GM23338 (cell line): ENCODE data around the gene IGFBP4. TPM values are rescaled to one million over a fixed set of nuclear protein-coding genes. Genes with fewer than 3 reads are reported as not detected.

Experiments
- ATAC-seq: fragments of 200-7000 bp; cut with Tn5 transposase; 3 replicates; pipeline ENCODE4 v1.9.1; 2020
- DNase-seq: peaks from one replicate; pipeline ENCODE4 v3.0.0-alpha.2; 2015; ENCODE audit warnings: low spot score
- H2AFZ ChIP-seq: fragments of 200-600 bp; sonication (generic); 2 replicates; pipeline ENCODE4 v1.8.0; 2016; ENCODE audit warnings: antibody characterized with exemption, mild to moderate bottlenecking, moderate library complexity
- H3F3A ChIP-seq: fragments of 200-600 bp; sonication (generic); replicated peaks from 2 replicates; pipeline ENCODE4 v1.8.0; 2017; ENCODE audit warnings: antibody characterized with exemption, mixed run types, low read depth
- H3K27ac ChIP-seq: fragments of 200-600 bp; sonication (generic); 2 replicates; pipeline ENCODE4 v1.6.1; 2016; ENCODE audit warnings: low read depth
- H3K27me3 ChIP-seq: fragments of 200-600 bp; sonication (generic); 2 replicates; pipeline ENCODE4 v1.8.0; 2016; ENCODE audit warnings: mild to moderate bottlenecking, mixed run types, moderate library complexity; ENCODE audit not compliant: insufficient read depth
- H3K36me3 ChIP-seq: fragments of 200-600 bp; sonication (generic); 2 replicates; pipeline ENCODE4 v1.8.0; 2016; ENCODE audit warnings: mild to moderate bottlenecking; ENCODE audit not compliant: insufficient read depth
- H3K4me1 ChIP-seq: fragments of 200-600 bp; sonication (generic); 2 replicates; pipeline ENCODE4 v1.8.0; 2016; ENCODE audit warnings: mild to moderate bottlenecking, moderate library complexity; ENCODE audit not compliant: insufficient read depth
- H3K4me2 ChIP-seq: fragments of 200-600 bp; sonication (generic); 2 replicates; pipeline ENCODE4 v1.7.1; 2017; ENCODE audit warnings: mixed run types
- H3K4me3 ChIP-seq: fragments of 200-600 bp; sonication (generic); 2 replicates; pipeline ENCODE4 v1.6.1; 2016; ENCODE audit warnings: mixed run types
- H3K79me2 ChIP-seq: fragments of 200-600 bp; sonication (generic); replicated peaks from 2 replicates; pipeline ENCODE4 v1.8.0; 2017; ENCODE audit warnings: mild to moderate bottlenecking; ENCODE audit not compliant: insufficient read depth
- H3K9me2 ChIP-seq: fragments of 200-600 bp; sonication (generic); 2 replicates; pipeline ENCODE4 v1.8.0; 2017; ENCODE audit not compliant: insufficient read depth
- H4K20me1 ChIP-seq: fragments of 200-600 bp; sonication (generic); replicated peaks from 2 replicates; pipeline ENCODE4 v1.8.0; 2017; ENCODE audit warnings: mild to moderate bottlenecking; ENCODE audit not compliant: insufficient read depth
- H3K27ac Mint-ChIP-seq: 2 replicates; pipeline ENCODE4 v1.8.0; 2020; ENCODE audit warnings: inconsistent platforms, mild to moderate bottlenecking, moderate library complexity, mixed read lengths
- H3K27me3 Mint-ChIP-seq: 3 replicates; pipeline ENCODE4 v1.8.0; 2022; ENCODE audit warnings: low read depth, mild to moderate bottlenecking, moderate library complexity, mixed read lengths, inconsistent platforms; ENCODE audit not compliant: insufficient read depth, poor library complexity
- H3K36me3 Mint-ChIP-seq: 3 replicates; pipeline ENCODE4 v1.8.0; 2021; ENCODE audit warnings: low read depth, mild to moderate bottlenecking, inconsistent platforms, moderate library complexity, mixed read lengths
- H3K4me1 Mint-ChIP-seq: 3 replicates; pipeline ENCODE4 v1.8.0; 2020; ENCODE audit warnings: mild to moderate bottlenecking, inconsistent platforms, mixed read lengths
- H3K4me3 Mint-ChIP-seq: 3 replicates; pipeline ENCODE4 v1.8.0; 2021; ENCODE audit warnings: moderate library complexity, mild to moderate bottlenecking, inconsistent platforms, mixed read lengths
- H3K9me3 Mint-ChIP-seq: 3 replicates; pipeline ENCODE4 v1.8.0; 2020; ENCODE audit warnings: moderate library complexity, mild to moderate bottlenecking, inconsistent platforms, mixed read lengths
- CREB1 ChIP-seq: fragments of 250-450 bp; sonication (Bioruptor Pico); IDR thresholded peaks from 2 replicates; pipeline ENCODE4 v1.5.0; 2020; ENCODE audit warnings: low read depth, mild to moderate bottlenecking, moderate library complexity
- CTCF ChIP-seq, 2 experiments: fragments of 200-600 bp in 1 of 2; sonication (generic) in 1 of 2; conservative IDR thresholded peaks; 2 replicates each; pipeline versions ENCODE4 v1.5.1 to v1.6.1; 2016 to 2017; ENCODE audit warnings: antibody characterized with exemption in 2 of 2, low read depth in 2 of 2, mild to moderate bottlenecking in 2 of 2, moderate library complexity in 1 of 2
- ETS1 ChIP-seq: IDR thresholded peaks from 2 replicates; pipeline ENCODE4 v1.6.1; 2016; ENCODE audit warnings: antibody characterized with exemption
- EZH2 ChIP-seq: fragments of 200-600 bp; sonication (generic); IDR thresholded peaks from one replicate; pipeline ENCODE4 v1.8.0; 2017; ENCODE audit warnings: antibody characterized with exemption, mild to moderate bottlenecking, low read depth; ENCODE audit not compliant: unreplicated experiment
- EZH2phosphoT487 ChIP-seq: fragments of 200-600 bp; sonication (generic); IDR thresholded peaks from one replicate; pipeline ENCODE4 v1.8.1; 2018; ENCODE audit warnings: antibody characterized with exemption; ENCODE audit not compliant: unreplicated experiment
- JUNB ChIP-seq: IDR thresholded peaks from one replicate; pipeline ENCODE4 v1.6.1; 2016; ENCODE audit warnings: antibody characterized with exemption; ENCODE audit not compliant: unreplicated experiment
- NANOG ChIP-seq: IDR thresholded peaks from 2 replicates; pipeline ENCODE4 v1.6.1; 2016; ENCODE audit warnings: antibody characterized with exemption, borderline replicate concordance
- POLR2AphosphoS5 ChIP-seq: IDR thresholded peaks from 2 replicates; pipeline ENCODE4 v1.6.1; 2016; ENCODE audit warnings: antibody characterized with exemption, low read depth
- REST ChIP-seq: IDR thresholded peaks from one replicate; pipeline ENCODE4 v1.6.1; 2018; ENCODE audit warnings: antibody characterized with exemption; ENCODE audit not compliant: unreplicated experiment
- STAT1 ChIP-seq: IDR thresholded peaks from one replicate; pipeline ENCODE4 v1.6.1; 2016; ENCODE audit warnings: antibody characterized with exemption; ENCODE audit not compliant: unreplicated experiment
- ZNF114 ChIP-seq: fragments of 250-450 bp; sonication (Bioruptor Pico); IDR thresholded peaks from 2 replicates; pipeline ENCODE4 v1.5.0; 2020; ENCODE audit warnings: mild to moderate bottlenecking, moderate library complexity
- ZNF331 ChIP-seq: fragments of 250-450 bp; sonication (Bioruptor Pico); IDR thresholded peaks from 2 replicates; pipeline ENCODE4 v1.5.0; 2020; ENCODE audit warnings: low read depth, mild to moderate bottlenecking, moderate library complexity
- ZNF462 ChIP-seq: fragments of 250-450 bp; sonication (Bioruptor Pico); IDR thresholded peaks from 2 replicates; pipeline ENCODE4 v1.5.0; 2020; ENCODE audit warnings: mild to moderate bottlenecking, moderate library complexity
- polyA plus RNA-seq: library from polyadenylated mRNA; unstranded; fragments of >200 nt; fragmentation: Nextera tagmentation; extraction: Ambion mirVana; gene quantifications from 2 replicates; pipeline ENCODE4 v1.2.1, GENCODE V29; 2016
- total RNA-seq: library from RNA; depleted of rRNA; stranded (reverse); fragments of >200 nt; shearing (Covaris generic); gene quantifications from 2 replicates; pipeline ENCODE4 v1.2.3, GENCODE V29; 2014

The IGFBP4 gene
- total and polyA plus RNA-seq, 2 experiments from 2014 or later: 38.7 to 78.9 TPM

DNA sequence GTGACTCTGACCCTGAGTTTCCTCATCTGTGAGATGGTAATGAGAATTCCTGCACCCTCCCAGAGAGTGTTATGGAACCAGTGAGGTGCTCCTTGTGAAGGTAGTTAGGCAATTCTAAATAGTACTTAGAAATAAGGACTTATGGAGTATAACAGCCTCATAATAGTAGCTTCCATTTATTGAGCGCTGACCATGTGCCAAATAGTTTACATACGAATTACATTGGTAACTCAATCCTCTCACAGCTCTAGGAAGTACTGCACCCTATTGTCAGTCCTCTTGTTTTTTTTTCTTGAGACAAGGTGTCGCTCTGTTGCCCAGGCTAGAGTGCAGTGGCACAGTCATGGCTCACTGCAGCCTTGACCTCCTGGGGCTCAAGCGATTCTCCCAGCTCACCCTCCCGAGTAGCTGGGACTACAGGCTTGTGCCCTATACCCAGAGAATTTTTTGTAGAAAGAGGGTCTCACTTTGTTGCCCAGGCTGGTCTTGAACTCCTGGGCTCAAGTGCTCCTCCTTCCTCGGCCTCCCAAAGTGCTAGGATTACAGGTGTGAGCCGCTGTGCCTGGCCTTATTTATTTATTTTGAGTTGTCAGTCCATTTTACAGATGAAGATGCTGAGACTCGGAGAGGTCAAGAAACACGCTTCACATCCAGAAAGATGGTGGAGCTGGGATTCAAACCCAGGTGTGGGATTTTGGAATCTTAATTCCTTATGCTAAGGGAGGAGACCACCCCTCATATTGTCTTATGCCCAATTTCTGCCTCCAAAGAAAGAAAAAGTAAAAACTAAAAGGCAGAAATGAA is 55.2 kb downstream of the IGFBP4 start:
- H3K4me2 ChIP-seq: peak overlapping the region; percentile 70

More for the DNA sequence above, 55.2 kb downstream of the IGFBP4 start:
- H3K27me3 ChIP-seq: no peaks in the 10 kb centered on the region
- H3K9me2 ChIP-seq: no peaks in the 10 kb centered on the region
- no peak for DNase-seq
- H3K4me1 ChIP-seq: peaks cover 24% of the 10 kb centered on the region
- peak overlapping the region; percentile 86; the same call in 1 of the 2 replicates for H3K27ac ChIP-seq
- peak overlapping the region; percentile 20; the same call in 1 of the 2 replicates for H3K4me3 ChIP-seq
- no peak overlapping the region; the same call in 1 of the 2 replicates for H3K27ac Mint-ChIP-seq
- peaks cover 3% of the 10 kb centered on the region; the same call in 2 of the 3 replicates for H3K9me3 Mint-ChIP-seq
- peak overlapping the region; percentile 95 for H2AFZ ChIP-seq
- peaks cover 13% of the 10 kb centered on the region for H3K27me3 Mint-ChIP-seq
- H3K4me1 Mint-ChIP-seq: peaks cover 30% of the 10 kb centered on the region
- TF ChIP-seq ZNF114 (CRISPR knock-in tag) (no peak), JUNB (no peak), ZNF462 (CRISPR knock-in tag) (no peak), ZNF331 (CRISPR knock-in tag) (no peak), ETS1 (no peak), EZH2phosphoT487 (no peak), CTCF (conservative IDR thresholded peaks at IDR 0.05; ENCODE audit: low read depth in 2 of 2) (no peak), REST (no peak), EZH2 (no peak), NANOG (no peak), CREB1 (CRISPR knock-in tag) (no peak), STAT1 (no peak), POLR2AphosphoS5 (no peak)
- no peak for ATAC-seq
- no peak overlapping the region for H3K4me3 Mint-ChIP-seq
- peaks cover 12% of the 10 kb centered on the region for H3F3A ChIP-seq
- H4K20me1 ChIP-seq: no peaks in the 10 kb centered on the region
- H3K36me3 ChIP-seq: no peaks in the 10 kb centered on the region
- H3K36me3 Mint-ChIP-seq: no peaks in the 10 kb centered on the region; the same call in 2 of the 3 replicates
- no peaks in the 10 kb centered on the region for H3K79me2 ChIP-seq
